ENCODE measurements around the gene TULP4. TPM values are rescaled to one million over a fixed set of nuclear protein-coding genes. Genes with fewer than 3 reads are reported as not detected.

The TULP4 gene
- total and polyA plus RNA-seq, 2 donors (not counting 1 experiment from before 2014, with no cell fraction given) = 12.0 to 90.0 TPM

DNA sequence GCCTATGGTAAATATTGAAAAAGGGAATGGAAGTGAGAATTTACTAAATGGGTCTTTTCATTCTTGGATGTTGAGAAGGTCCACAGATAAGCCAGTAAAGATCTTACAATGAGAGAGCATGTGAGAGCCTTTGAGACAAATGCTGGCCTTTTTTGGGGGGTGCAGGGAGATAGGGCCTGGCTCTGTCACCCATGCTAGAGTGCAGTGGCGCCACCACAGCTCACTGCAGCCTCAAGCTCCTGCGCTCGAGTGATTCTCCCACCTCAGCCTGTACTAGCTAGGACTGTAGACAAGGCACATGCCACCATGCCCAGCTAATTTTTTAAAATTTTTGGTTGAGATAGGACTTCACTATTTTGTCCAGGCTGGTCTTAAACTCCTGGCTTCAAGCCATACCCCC lies 184.4 kb downstream of the TULP4 start:
- H3K4me1 Mint-ChIP-seq = no peaks in the 10 kb centered on the region
- H3K4me2 ChIP-seq (replicated peaks; ENCODE audit: low read depth, low read length, poor library complexity, severe bottlenecking) = no peak overlapping the region
- peaks cover 0 to 64% of the 10 kb centered on the region in 2 experiments for H3K36me3 ChIP-seq (replicated peaks in 1 of 2; ENCODE audit: control extremely low read depth in 1 of 2, control insufficient read depth in 1 of 2, extremely low read depth in 1 of 2, insufficient read depth in 2 of 2, low read length in 1 of 2)
- no peak overlapping the region for H2AFZ ChIP-seq (ENCODE audit: insufficient read depth, low read depth, low read length, poor library complexity, severe bottlenecking)
- H3K4me3 Mint-ChIP-seq = no peak overlapping the region
- POLR2A ChIA-PET = no interaction called here
- CTCF ChIA-PET = interaction anchor here (1.2 to 1.7 kb wide), 3 partner anchors 269 to 283 kb away, joined by 3 to 7 read pairs (median 4); no protein-coding TSS in a partner anchor
- no peaks in the 10 kb centered on the region for H3K9me3 Mint-ChIP-seq (ENCODE audit: insufficient read depth)
- no peaks in the 10 kb centered on the region for H3K27me3 Mint-ChIP-seq
- no peak overlapping the region for H3K27ac ChIP-seq (ENCODE audit: low read length in 2 of 2)
- no peak overlapping the region for H3K4me3 ChIP-seq (ENCODE audit: control extremely low read depth in 1 of 5, extremely low read depth in 1 of 5, insufficient read depth in 1 of 5, low read depth in 2 of 5, low read length in 4 of 5)
- no peaks in the 10 kb centered on the region for H4K20me1 ChIP-seq (ENCODE audit: control insufficient read depth, insufficient read depth, low read length, poor library complexity, severe bottlenecking)
- TF ChIP-seq CTCF (IDR thresholded peaks at IDR 0.05) (no peak), EZH2 (IDR thresholded peaks at IDR 0.05; ENCODE audit: borderline replicate concordance, insufficient read depth, low read depth, low read length, poor library complexity, severe bottlenecking) (no peak)
- no peaks in the 10 kb centered on the region for H3K4me1 ChIP-seq (ENCODE audit: control insufficient read depth in 2 of 2, insufficient read depth in 2 of 2, low read length in 2 of 2)
- no peaks in the 10 kb centered on the region for H3K27me3 ChIP-seq (replicated peaks in 1 of 4; ENCODE audit: control extremely low read depth in 1 of 4, control insufficient read depth in 3 of 4, insufficient read depth in 4 of 4, low read length in 3 of 4)
- H3K27ac Mint-ChIP-seq = no peak overlapping the region
- no peak overlapping the region for H3K9ac ChIP-seq (ENCODE audit: low read length)
- DNase-seq (no peak), ATAC-seq (ENCODE audit: low read depth) (no peak)
- WGBS (ENCODE audit: insufficient coverage) = 100% methylated on average over 1 of the region's 3 CpGs
- intact Hi-C loops (cut with micrococcal nuclease) = no loop called here
- H3K9me3 ChIP-seq (ENCODE audit: control extremely low read depth in 1 of 3, control insufficient read depth in 2 of 3, insufficient read depth in 1 of 3, low read length in 2 of 3) = no peaks in the 10 kb centered on the region
- no peaks in the 10 kb centered on the region for H3K79me2 ChIP-seq (ENCODE audit: control insufficient read depth, insufficient read depth, low read length)

GRCh38 chr6:158497620-158498019 lies 185.4 kb downstream of the TULP4 start:
- no peaks in the 10 kb centered on the region for H3K27me3 ChIP-seq (replicated peaks in 1 of 4; ENCODE audit: control extremely low read depth in 1 of 4, control insufficient read depth in 3 of 4, insufficient read depth in 4 of 4, low read length in 3 of 4)
- ATAC-seq (ENCODE audit: low read depth) (no peak), DNase-seq (no peak)
- Mint-ChIP-seq H3K9me3 (ENCODE audit: insufficient read depth) (no peaks in the 10 kb centered on the region), H3K27ac (no peak overlapping the region), H3K4me1 (no peaks in the 10 kb centered on the region), H3K4me3 (no peak overlapping the region), H3K27me3 (no peaks in the 10 kb centered on the region)
- H2AFZ ChIP-seq (ENCODE audit: insufficient read depth, low read depth, low read length, poor library complexity, severe bottlenecking) = no peak overlapping the region
- H3K9me3 ChIP-seq (ENCODE audit: control extremely low read depth in 1 of 3, control insufficient read depth in 2 of 3, insufficient read depth in 1 of 3, low read length in 2 of 3) = peaks cover 0 to 2% (median 0%) of the 10 kb centered on the region in 3 donors
- WGBS (ENCODE audit: insufficient coverage) = 100% methylated on average over 5 of the region's 6 CpGs
- no peak overlapping the region for H3K4me2 ChIP-seq (replicated peaks; ENCODE audit: low read depth, low read length, poor library complexity, severe bottlenecking)
- H3K4me3 ChIP-seq (ENCODE audit: control extremely low read depth in 1 of 5, extremely low read depth in 1 of 5, insufficient read depth in 1 of 5, low read depth in 2 of 5, low read length in 4 of 5) = no peak overlapping the region
- H3K9ac ChIP-seq (ENCODE audit: low read length) = no peak overlapping the region
- peaks cover 0 to 62% of the 10 kb centered on the region in 2 experiments for H3K36me3 ChIP-seq (replicated peaks in 1 of 2; ENCODE audit: control extremely low read depth in 1 of 2, control insufficient read depth in 1 of 2, extremely low read depth in 1 of 2, insufficient read depth in 2 of 2, low read length in 1 of 2)
- TF ChIP-seq CTCF (IDR thresholded peaks at IDR 0.05) (no peak), EZH2 (IDR thresholded peaks at IDR 0.05; ENCODE audit: borderline replicate concordance, insufficient read depth, low read depth, low read length, poor library complexity, severe bottlenecking) (no peak)
- intact Hi-C loops (cut with micrococcal nuclease) = no loop called here
- ChIA-PET CTCF (interaction anchor here (1.7 kb wide), 1 partner anchor 276 kb away, joined by 7 read pairs; no protein-coding TSS in a partner anchor), POLR2A (no interaction called here)
- no peaks in the 10 kb centered on the region for H3K79me2 ChIP-seq (ENCODE audit: control insufficient read depth, insufficient read depth, low read length)
- no peaks in the 10 kb centered on the region for H4K20me1 ChIP-seq (ENCODE audit: control insufficient read depth, insufficient read depth, low read length, poor library complexity, severe bottlenecking)
- no peaks in the 10 kb centered on the region for H3K4me1 ChIP-seq (ENCODE audit: control insufficient read depth in 2 of 2, insufficient read depth in 2 of 2, low read length in 2 of 2)
- H3K27ac ChIP-seq (ENCODE audit: low read length in 2 of 2) = no peak overlapping the region
